Measurements from ENCODE around the gene MS4A15.

DNA sequence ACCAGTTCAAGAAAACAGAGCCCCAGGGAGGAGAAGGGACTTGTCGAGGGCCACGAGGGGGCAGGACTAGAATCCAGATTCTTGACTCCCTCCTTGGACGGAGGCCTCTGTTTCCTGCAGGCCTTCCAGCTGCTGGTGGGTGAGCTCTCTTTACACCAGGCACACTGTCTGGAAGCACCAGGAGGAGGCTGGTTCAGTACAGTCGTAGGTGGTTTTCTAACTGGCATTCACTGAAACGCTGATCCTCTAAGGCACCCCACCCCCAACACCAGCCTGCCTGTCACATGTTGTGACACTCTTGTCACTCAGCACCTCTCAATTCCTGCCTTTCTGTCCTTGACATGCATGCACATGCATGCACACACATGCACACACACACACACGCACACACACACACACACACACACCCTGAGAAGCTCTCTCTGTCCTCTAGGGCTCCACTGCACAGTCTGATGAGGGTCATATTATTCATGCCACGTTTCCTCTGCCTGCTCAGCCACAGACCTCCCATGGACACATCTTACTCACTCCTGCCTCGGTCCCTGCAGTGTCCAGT is 29.2 kb downstream of the MS4A15 start:
- TF ChIP-seq, protein P1, sequence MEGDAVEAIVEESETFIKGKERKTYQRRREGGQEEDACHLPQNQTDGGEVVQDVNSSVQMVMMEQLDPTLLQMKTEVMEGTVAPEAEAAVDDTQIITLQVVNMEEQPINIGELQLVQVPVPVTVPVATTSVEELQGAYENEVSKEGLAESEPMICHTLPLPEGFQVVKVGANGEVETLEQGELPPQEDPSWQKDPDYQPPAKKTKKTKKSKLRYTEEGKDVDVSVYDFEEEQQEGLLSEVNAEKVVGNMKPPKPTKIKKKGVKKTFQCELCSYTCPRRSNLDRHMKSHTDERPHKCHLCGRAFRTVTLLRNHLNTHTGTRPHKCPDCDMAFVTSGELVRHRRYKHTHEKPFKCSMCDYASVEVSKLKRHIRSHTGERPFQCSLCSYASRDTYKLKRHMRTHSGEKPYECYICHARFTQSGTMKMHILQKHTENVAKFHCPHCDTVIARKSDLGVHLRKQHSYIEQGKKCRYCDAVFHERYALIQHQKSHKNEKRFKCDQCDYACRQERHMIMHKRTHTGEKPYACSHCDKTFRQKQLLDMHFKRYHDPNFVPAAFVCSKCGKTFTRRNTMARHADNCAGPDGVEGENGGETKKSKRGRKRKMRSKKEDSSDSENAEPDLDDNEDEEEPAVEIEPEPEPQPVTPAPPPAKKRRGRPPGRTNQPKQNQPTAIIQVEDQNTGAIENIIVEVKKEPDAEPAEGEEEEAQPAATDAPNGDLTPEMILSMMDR (IDR thresholded peaks at IDR 0.05) = no peak
- no peak for TF ChIP-seq EZH2 (IDR thresholded peaks at IDR 0.05; ENCODE audit: borderline replicate concordance, insufficient read depth, low read depth, low read length, poor library complexity, severe bottlenecking)

All from B cell (primary cell).